OCI-LY7 (cell line): Measurements from ENCODE around the gene MINDY3. TPM values are rescaled to one million over a fixed set of nuclear protein-coding genes. Genes with fewer than 3 reads are reported as not detected.

ENCODE experiments used
- BruUV-seq: library from RNA; stranded (reverse); fragments of 400-500 nt; replicated peaks from 2 replicates; lab custom pipeline; 2021; lab: Mats Ljungman, UMichigan
- CTCF ChIA-PET: fragments of 300-600 bp; sonication (Branson Sonifier 250); formaldehyde crosslinking; loops from one replicate; lab custom pipeline; 2022; ENCODE audit warnings: antibody characterized with exemption; ENCODE audit not compliant: unreplicated experiment; lab: Charles Lee
- POLR2A ChIA-PET: fragments of 300-600 bp; sonication (Branson Sonifier 250); formaldehyde crosslinking; loops from one replicate; lab custom pipeline; 2022; ENCODE audit warnings: antibody characterized with exemption; lab: Charles Lee
- DNase-seq: peaks from one replicate; pipeline ENCODE4 v3.0.0-alpha.2; 2015; ENCODE audit warnings: low spot score
- H2AFZ ChIP-seq: fragments of 200-600 bp; sonication (generic), shearing (Covaris generic); 2 replicates; pipeline ENCODE4 v1.6.1; 2014; ENCODE audit warnings: mild to moderate bottlenecking, antibody characterized with exemption, low read length, moderate library complexity
- H3K27ac ChIP-seq: fragments of 200-600 bp; sonication (generic); 2 replicates; pipeline ENCODE4 v1.5.1; 2014; ENCODE audit warnings: mixed run types, low read depth, mild to moderate bottlenecking, moderate library complexity, low read length, inconsistent platforms; ENCODE audit not compliant: poor library complexity, severe bottlenecking
- H3K36me3 ChIP-seq: fragments of 200-600 bp; sonication (generic); 2 replicates; pipeline ENCODE4 v1.6.1; 2014; ENCODE audit warnings: mild to moderate bottlenecking, antibody characterized with exemption, low read length, moderate library complexity, mixed read lengths; ENCODE audit not compliant: insufficient read depth
- H3K4me1 ChIP-seq: fragments of 200-600 bp; sonication (generic); 2 replicates; pipeline ENCODE4 v1.5.1; 2014; ENCODE audit warnings: mild to moderate bottlenecking, low read length; ENCODE audit not compliant: insufficient read depth, poor library complexity, severe bottlenecking
- H3K4me2 ChIP-seq: fragments of 200-600 bp; sonication (generic); 2 replicates; pipeline ENCODE4 v1.6.1; 2014; ENCODE audit warnings: mild to moderate bottlenecking, low read length
- H3K4me3 ChIP-seq: fragments of 200-600 bp; sonication (generic); 2 replicates; pipeline ENCODE4 v1.5.1; 2014; ENCODE audit warnings: mild to moderate bottlenecking, low read depth, low read length; ENCODE audit not compliant: poor library complexity, severe bottlenecking
- H3K79me2 ChIP-seq: fragments of 200-600 bp; sonication (generic); 2 replicates; pipeline ENCODE4 v1.6.1; 2016; ENCODE audit warnings: low read depth, mild to moderate bottlenecking, low read length, moderate library complexity, mixed read lengths; ENCODE audit not compliant: insufficient read depth
- H3K9me2 ChIP-seq: fragments of 200-600 bp; sonication (generic); 2 replicates; pipeline ENCODE4 v1.6.1; 2016; ENCODE audit warnings: mild to moderate bottlenecking, low read length, mixed read lengths; ENCODE audit not compliant: insufficient read depth
- H3K9me3 ChIP-seq: fragments of 200-600 bp; sonication (generic); 2 replicates; pipeline ENCODE4 v1.6.1; 2014; ENCODE audit warnings: mild to moderate bottlenecking, mixed run types, low read length, mixed read lengths
- H4K20me1 ChIP-seq: fragments of 200-600 bp; sonication (generic); 2 replicates; pipeline ENCODE4 v1.6.1; 2014; ENCODE audit warnings: mild to moderate bottlenecking, antibody characterized with exemption, low read length, moderate library complexity, mixed read lengths; ENCODE audit not compliant: insufficient read depth
- CTCF ChIP-seq: fragments of 200-600 bp; sonication (generic); conservative IDR thresholded peaks from 2 replicates; pipeline ENCODE4 v1.5.1; 2014; ENCODE audit warnings: mild to moderate bottlenecking, antibody characterized with exemption, low read length, moderate library complexity, mixed read lengths
- EZH2phosphoT487 ChIP-seq: fragments of 200-600 bp; sonication (generic); IDR thresholded peaks from 2 replicates; pipeline ENCODE4 v1.6.1; 2018; ENCODE audit warnings: low read depth, borderline replicate concordance, mild to moderate bottlenecking, mixed run types, antibody characterized with exemption, low read length, moderate library complexity, mixed read lengths
- intact Hi-C: fragments of 100-400 bp; cut with micrococcal nuclease; formaldehyde crosslinking; loops from one replicate; pipeline ENCODE4 v1.10.0; 2022; ENCODE audit not compliant: unreplicated experiment
- total RNA-seq, 2 experiments: library from RNA; depleted of rRNA in 1 of 2; stranded (reverse); fragments of >200 nt in 1 of 2; shearing (Covaris generic) in 1 of 2; gene quantifications; 2 replicates each; pipeline ENCODE4 v1.2.3, GENCODE V29; 2014 to 2022

MINDY3 gene
- total RNA-seq, 2 experiments from 2014 or later: 15.7 to 23.3 TPM

GRCh38 chr10:15747632-15748031 lies 112.7 kb downstream of the MINDY3 start:
- CTCF ChIA-PET: no interaction called here
- no TSS peak for BruUV-seq
- Histone ChIP-seq H3K9me3 (no peaks in the 10 kb centered on the region), H3K27ac (no peak overlapping the region), H3K9me2 (no peaks in the 10 kb centered on the region), H3K4me1 (no peaks in the 10 kb centered on the region), H2AFZ (no peak overlapping the region; the same call in 1 of the 2 replicates), H4K20me1 (no peaks in the 10 kb centered on the region), H3K4me3 (no peak overlapping the region), H3K4me2 (no peak overlapping the region), H3K79me2 (no peaks in the 10 kb centered on the region), H3K36me3 (no peaks in the 10 kb centered on the region)
- no peak for DNase-seq
- POLR2A ChIA-PET: no interaction called here
- TF ChIP-seq CTCF (no peak), EZH2phosphoT487 (no peak)
- intact Hi-C loops: no loop called here

GRCh38 chr10:15745751-15746150 lies 114.6 kb downstream of the MINDY3 start:
- no peaks in the 10 kb centered on the region for H3K9me2 ChIP-seq
- POLR2A ChIA-PET: no interaction called here
- no peak overlapping the region for H3K27ac ChIP-seq
- no peaks in the 10 kb centered on the region for H3K4me1 ChIP-seq
- BruUV-seq: no TSS peak
- CTCF ChIA-PET: no interaction called here
- H3K79me2 ChIP-seq: no peaks in the 10 kb centered on the region
- no peak for DNase-seq
- H3K4me3 ChIP-seq: no peak overlapping the region
- H3K9me3 ChIP-seq: no peaks in the 10 kb centered on the region
- no peaks in the 10 kb centered on the region for H4K20me1 ChIP-seq
- H3K36me3 ChIP-seq: no peaks in the 10 kb centered on the region
- TF ChIP-seq EZH2phosphoT487 (no peak), CTCF (no peak)
- no peak overlapping the region for H2AFZ ChIP-seq
- intact Hi-C loops: no loop called here
- no peak overlapping the region for H3K4me2 ChIP-seq

- Histone ChIP-seq H3K4me3 (no peak overlapping the region), H3K4me2 (no peak overlapping the region), H4K20me1 (no peaks in the 10 kb centered on the region), H3K4me1 (no peaks in the 10 kb centered on the region), H2AFZ (no peak overlapping the region), H3K9me2 (no peaks in the 10 kb centered on the region), H3K27ac (no peak overlapping the region), H3K79me2 (no peaks in the 10 kb centered on the region), H3K9me3 (no peaks in the 10 kb centered on the region), H3K36me3 (no peaks in the 10 kb centered on the region)
- TF ChIP-seq CTCF (peak; percentile 86), EZH2phosphoT487 (no peak)
- DNase-seq: peak; percentile 61
- CTCF ChIA-PET: no interaction called here
- intact Hi-C loops: no loop called here
- POLR2A ChIA-PET: interaction anchor here (0.6 kb wide), 1 partner anchor 96 kb away, joined by 3 read pairs; no protein-coding TSS in a partner anchor
- no TSS peak for BruUV-seq
Measured at GRCh38 chr10:15744217-15744865, 116.0 kb downstream of the MINDY3 start.
